OCI-LY1 (cell line): ENCODE results near the gene NOTUM.

ENCODE experiments used
- CTCF ChIP-seq: fragments of 200-600 bp; sonication (generic), shearing (Covaris generic); IDR thresholded peaks from 2 replicates; pipeline ENCODE4 v1.5.1; 2017; ENCODE audit warnings: mild to moderate bottlenecking, antibody characterized with exemption, low read length, moderate library complexity, mixed read lengths
- EZH2 ChIP-seq: fragments of 200-600 bp; sonication (generic), shearing (Covaris generic); IDR thresholded peaks from 2 replicates; pipeline ENCODE4 v1.8.0; 2017; ENCODE audit warnings: borderline replicate concordance, mixed run types, mild to moderate bottlenecking, antibody characterized with exemption, low read length, moderate library complexity, mixed read lengths

- no peak for TF ChIP-seq CTCF
- TF ChIP-seq EZH2: no peak
These were observed 22.8 kb upstream of the NOTUM start for GRCh38 chr17:81983639-81984373.
